OCI-LY7 (cell line): ENCODE results near the gene PPP2R3A. TPM values are rescaled to one million over a fixed set of nuclear protein-coding genes. Genes with fewer than 3 reads are reported as not detected.

Experiments
- BruUV-seq: library from RNA; stranded (reverse); fragments of 400-500 nt; replicated peaks from 2 replicates; lab custom pipeline; 2021; lab: Mats Ljungman, UMichigan
- CTCF ChIA-PET: fragments of 300-600 bp; sonication (Branson Sonifier 250); formaldehyde crosslinking; loops from one replicate; lab custom pipeline; 2022; ENCODE audit warnings: antibody characterized with exemption; ENCODE audit not compliant: unreplicated experiment; lab: Charles Lee
- POLR2A ChIA-PET: fragments of 300-600 bp; sonication (Branson Sonifier 250); formaldehyde crosslinking; loops from one replicate; lab custom pipeline; 2022; ENCODE audit warnings: antibody characterized with exemption; lab: Charles Lee
- DNase-seq: peaks from one replicate; pipeline ENCODE4 v3.0.0-alpha.2; 2015; ENCODE audit warnings: low spot score
- H2AFZ ChIP-seq: fragments of 200-600 bp; sonication (generic), shearing (Covaris generic); 2 replicates; pipeline ENCODE4 v1.6.1; 2014; ENCODE audit warnings: mild to moderate bottlenecking, antibody characterized with exemption, low read length, moderate library complexity
- H3K27ac ChIP-seq: fragments of 200-600 bp; sonication (generic); 2 replicates; pipeline ENCODE4 v1.5.1; 2014; ENCODE audit warnings: mixed run types, low read depth, mild to moderate bottlenecking, moderate library complexity, low read length, inconsistent platforms; ENCODE audit not compliant: poor library complexity, severe bottlenecking
- H3K36me3 ChIP-seq: fragments of 200-600 bp; sonication (generic); 2 replicates; pipeline ENCODE4 v1.6.1; 2014; ENCODE audit warnings: mild to moderate bottlenecking, antibody characterized with exemption, low read length, moderate library complexity, mixed read lengths; ENCODE audit not compliant: insufficient read depth
- H3K4me1 ChIP-seq: fragments of 200-600 bp; sonication (generic); 2 replicates; pipeline ENCODE4 v1.5.1; 2014; ENCODE audit warnings: mild to moderate bottlenecking, low read length; ENCODE audit not compliant: insufficient read depth, poor library complexity, severe bottlenecking
- H3K4me2 ChIP-seq: fragments of 200-600 bp; sonication (generic); 2 replicates; pipeline ENCODE4 v1.6.1; 2014; ENCODE audit warnings: mild to moderate bottlenecking, low read length
- H3K4me3 ChIP-seq: fragments of 200-600 bp; sonication (generic); 2 replicates; pipeline ENCODE4 v1.5.1; 2014; ENCODE audit warnings: mild to moderate bottlenecking, low read depth, low read length; ENCODE audit not compliant: poor library complexity, severe bottlenecking
- H3K79me2 ChIP-seq: fragments of 200-600 bp; sonication (generic); 2 replicates; pipeline ENCODE4 v1.6.1; 2016; ENCODE audit warnings: low read depth, mild to moderate bottlenecking, low read length, moderate library complexity, mixed read lengths; ENCODE audit not compliant: insufficient read depth
- H3K9me2 ChIP-seq: fragments of 200-600 bp; sonication (generic); 2 replicates; pipeline ENCODE4 v1.6.1; 2016; ENCODE audit warnings: mild to moderate bottlenecking, low read length, mixed read lengths; ENCODE audit not compliant: insufficient read depth
- H3K9me3 ChIP-seq: fragments of 200-600 bp; sonication (generic); 2 replicates; pipeline ENCODE4 v1.6.1; 2014; ENCODE audit warnings: mild to moderate bottlenecking, mixed run types, low read length, mixed read lengths
- H4K20me1 ChIP-seq: fragments of 200-600 bp; sonication (generic); 2 replicates; pipeline ENCODE4 v1.6.1; 2014; ENCODE audit warnings: mild to moderate bottlenecking, antibody characterized with exemption, low read length, moderate library complexity, mixed read lengths; ENCODE audit not compliant: insufficient read depth
- CTCF ChIP-seq: fragments of 200-600 bp; sonication (generic); conservative IDR thresholded peaks from 2 replicates; pipeline ENCODE4 v1.5.1; 2014; ENCODE audit warnings: mild to moderate bottlenecking, antibody characterized with exemption, low read length, moderate library complexity, mixed read lengths
- EZH2phosphoT487 ChIP-seq: fragments of 200-600 bp; sonication (generic); IDR thresholded peaks from 2 replicates; pipeline ENCODE4 v1.6.1; 2018; ENCODE audit warnings: low read depth, borderline replicate concordance, mild to moderate bottlenecking, mixed run types, antibody characterized with exemption, low read length, moderate library complexity, mixed read lengths
- intact Hi-C: fragments of 100-400 bp; cut with micrococcal nuclease; formaldehyde crosslinking; loops from one replicate; pipeline ENCODE4 v1.10.0; 2022; ENCODE audit not compliant: unreplicated experiment
- total RNA-seq, 2 experiments: library from RNA; depleted of rRNA in 1 of 2; stranded (reverse); fragments of >200 nt in 1 of 2; shearing (Covaris generic) in 1 of 2; gene quantifications; 2 replicates each; pipeline ENCODE4 v1.2.3, GENCODE V29; 2014 to 2022

PPP2R3A gene
- total RNA-seq, 2 experiments from 2014 or later = 0.22 to 0.27 TPM

- Histone ChIP-seq H3K9me2 (no peaks in the 10 kb centered on the region), H3K4me3 (no peak overlapping the region), H3K36me3 (no peaks in the 10 kb centered on the region), H3K79me2 (no peaks in the 10 kb centered on the region), H3K9me3 (no peaks in the 10 kb centered on the region), H4K20me1 (no peaks in the 10 kb centered on the region; the same call in 1 of the 2 replicates), H3K27ac (no peak overlapping the region), H3K4me2 (no peak overlapping the region), H3K4me1 (no peaks in the 10 kb centered on the region), H2AFZ (no peak overlapping the region)
- no peak for DNase-seq
- ChIA-PET POLR2A (interaction anchor here (0.6 to 0.9 kb wide), 3 partner anchors 10 to 1747 kb away, joined by 3 to 4 read pairs (median 3); no protein-coding TSS in a partner anchor), CTCF (interaction anchor here (0.6 kb wide), 1 partner anchor 891 kb away, joined by 3 read pairs; the partner anchor contains the start of gene NCK1)
- intact Hi-C loops = no loop called here
- BruUV-seq = no TSS peak
- TF ChIP-seq EZH2phosphoT487 (no peak), CTCF (no peak)
Measured at GRCh38 chr3:135970506-135971116, 5.1 kb downstream of the PPP2R3A start.

GRCh38 chr3:135973841-135974240, 8.3 kb downstream of the PPP2R3A start:
- DNase-seq = no peak
- intact Hi-C loops = no loop called here
- Histone ChIP-seq H3K4me1 (no peaks in the 10 kb centered on the region), H3K9me2 (no peaks in the 10 kb centered on the region), H3K27ac (no peak overlapping the region), H3K36me3 (no peaks in the 10 kb centered on the region), H2AFZ (no peak overlapping the region), H3K9me3 (no peaks in the 10 kb centered on the region), H3K4me3 (no peak overlapping the region), H3K79me2 (no peaks in the 10 kb centered on the region), H3K4me2 (no peak overlapping the region), H4K20me1 (no peaks in the 10 kb centered on the region; the same call in 1 of the 2 replicates)
- POLR2A ChIA-PET = no interaction called here
- CTCF ChIA-PET = no interaction called here
- TF ChIP-seq CTCF = no peak
- no peak for TF ChIP-seq EZH2phosphoT487
- no TSS peak for BruUV-seq

DNA sequence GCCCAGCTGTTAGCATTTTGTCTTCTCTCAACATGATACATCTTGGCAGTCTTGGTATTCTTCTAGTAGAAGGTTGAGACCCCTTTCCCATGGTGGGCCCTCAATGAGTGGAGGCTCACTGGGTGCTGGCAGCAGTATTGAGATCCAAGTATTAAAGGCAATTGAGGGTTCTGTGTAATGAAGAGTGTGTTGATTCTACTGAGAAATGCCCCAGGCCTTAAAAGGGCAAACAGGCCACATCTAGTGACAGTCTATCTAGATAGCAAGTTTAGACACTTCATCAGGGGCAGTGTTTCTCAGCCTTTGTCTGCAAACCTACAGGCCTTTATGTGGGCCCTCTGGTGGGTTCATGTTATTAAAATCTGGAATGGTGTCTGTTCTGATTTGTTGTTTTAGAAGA, 9.5 kb downstream of the PPP2R3A start:
- CTCF ChIA-PET = no interaction called here
- Histone ChIP-seq H3K9me3 (no peaks in the 10 kb centered on the region), H3K4me1 (no peaks in the 10 kb centered on the region), H3K9me2 (no peaks in the 10 kb centered on the region), H3K27ac (no peak overlapping the region), H3K79me2 (no peaks in the 10 kb centered on the region), H3K4me2 (no peak overlapping the region), H2AFZ (no peak overlapping the region), H4K20me1 (no peaks in the 10 kb centered on the region; the same call in 1 of the 2 replicates), H3K36me3 (no peaks in the 10 kb centered on the region), H3K4me3 (no peak overlapping the region)
- TF ChIP-seq CTCF = no peak
- TF ChIP-seq EZH2phosphoT487 = no peak
- no peak for DNase-seq
- POLR2A ChIA-PET = interaction anchor here (0.5 kb wide), 1 partner anchor 691 kb away, joined by 3 read pairs; no protein-coding TSS in a partner anchor
- BruUV-seq = no TSS peak
- intact Hi-C loops = no loop called here
